Omental fat pad (tissue), 4 donors: ENCODE data around the gene DNAJC2. TPM values are rescaled to one million over a fixed set of nuclear protein-coding genes. Genes with fewer than 3 reads are reported as not detected.

Source experiments
- ATAC-seq: fragments of 150-250 bp; one replicate; pipeline ENCODE4 v1.9.1; 2016; ENCODE audit warnings: mild to moderate bottlenecking, moderate library complexity; ENCODE audit not compliant: low FRiP score
- DNase-seq: peaks from one replicate; pipeline ENCODE4 v3.0.0-alpha.2; 2019; ENCODE audit warnings: low spot score
- total RNA-seq, 4 donors: library from RNA; depleted of rRNA; stranded (reverse); fragments of >200 nt; gene quantifications; one replicate each; pipeline ENCODE4 v1.1.0, GENCODE V29; 2016
- TF ChIP-seq, protein P1 (sequence below), 3 donors: fragments of 450-650 bp; IDR thresholded peaks; one replicate each; pipeline ENCODE4 v1.5.1; 2016 to 2017; ENCODE audit warnings: antibody characterized with exemption in 3 of 3, mild to moderate bottlenecking in 3 of 3, moderate library complexity in 2 of 3

Gene DNAJC2
- total RNA-seq, 4 donors from 2014 or later = 15.6 to 54.3 (median 21.2) TPM

DNA sequence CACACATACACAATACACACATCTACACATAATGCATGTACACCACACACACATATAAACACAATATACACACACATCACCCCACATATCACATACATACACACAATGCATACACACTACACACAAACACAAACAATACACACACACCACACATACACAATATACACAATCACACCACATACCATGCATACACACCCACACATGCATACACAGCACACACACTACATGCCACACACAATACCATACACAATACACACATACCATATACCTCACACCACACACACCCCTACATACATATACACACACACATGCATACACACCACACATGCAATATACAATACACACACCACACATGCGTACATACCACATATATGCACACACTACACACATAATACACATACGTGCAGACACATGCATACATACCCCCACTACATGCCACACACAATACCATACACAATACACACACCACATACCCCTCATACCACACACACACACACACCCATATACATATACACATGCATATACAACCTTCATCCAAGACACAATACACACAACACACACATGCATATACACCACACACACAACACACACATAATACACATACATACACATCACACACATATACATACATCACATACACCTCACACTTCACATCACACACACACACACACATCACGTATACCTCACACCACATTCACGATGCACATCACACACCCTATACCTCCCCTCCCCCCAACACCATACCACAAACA is 36.9 kb upstream of the DNAJC2 start:
- DNase-seq (no peak), ATAC-seq (no peak)
- TF ChIP-seq, protein P1, sequence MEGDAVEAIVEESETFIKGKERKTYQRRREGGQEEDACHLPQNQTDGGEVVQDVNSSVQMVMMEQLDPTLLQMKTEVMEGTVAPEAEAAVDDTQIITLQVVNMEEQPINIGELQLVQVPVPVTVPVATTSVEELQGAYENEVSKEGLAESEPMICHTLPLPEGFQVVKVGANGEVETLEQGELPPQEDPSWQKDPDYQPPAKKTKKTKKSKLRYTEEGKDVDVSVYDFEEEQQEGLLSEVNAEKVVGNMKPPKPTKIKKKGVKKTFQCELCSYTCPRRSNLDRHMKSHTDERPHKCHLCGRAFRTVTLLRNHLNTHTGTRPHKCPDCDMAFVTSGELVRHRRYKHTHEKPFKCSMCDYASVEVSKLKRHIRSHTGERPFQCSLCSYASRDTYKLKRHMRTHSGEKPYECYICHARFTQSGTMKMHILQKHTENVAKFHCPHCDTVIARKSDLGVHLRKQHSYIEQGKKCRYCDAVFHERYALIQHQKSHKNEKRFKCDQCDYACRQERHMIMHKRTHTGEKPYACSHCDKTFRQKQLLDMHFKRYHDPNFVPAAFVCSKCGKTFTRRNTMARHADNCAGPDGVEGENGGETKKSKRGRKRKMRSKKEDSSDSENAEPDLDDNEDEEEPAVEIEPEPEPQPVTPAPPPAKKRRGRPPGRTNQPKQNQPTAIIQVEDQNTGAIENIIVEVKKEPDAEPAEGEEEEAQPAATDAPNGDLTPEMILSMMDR (IDR thresholded peaks at IDR 0.05) = no peak

DNA sequence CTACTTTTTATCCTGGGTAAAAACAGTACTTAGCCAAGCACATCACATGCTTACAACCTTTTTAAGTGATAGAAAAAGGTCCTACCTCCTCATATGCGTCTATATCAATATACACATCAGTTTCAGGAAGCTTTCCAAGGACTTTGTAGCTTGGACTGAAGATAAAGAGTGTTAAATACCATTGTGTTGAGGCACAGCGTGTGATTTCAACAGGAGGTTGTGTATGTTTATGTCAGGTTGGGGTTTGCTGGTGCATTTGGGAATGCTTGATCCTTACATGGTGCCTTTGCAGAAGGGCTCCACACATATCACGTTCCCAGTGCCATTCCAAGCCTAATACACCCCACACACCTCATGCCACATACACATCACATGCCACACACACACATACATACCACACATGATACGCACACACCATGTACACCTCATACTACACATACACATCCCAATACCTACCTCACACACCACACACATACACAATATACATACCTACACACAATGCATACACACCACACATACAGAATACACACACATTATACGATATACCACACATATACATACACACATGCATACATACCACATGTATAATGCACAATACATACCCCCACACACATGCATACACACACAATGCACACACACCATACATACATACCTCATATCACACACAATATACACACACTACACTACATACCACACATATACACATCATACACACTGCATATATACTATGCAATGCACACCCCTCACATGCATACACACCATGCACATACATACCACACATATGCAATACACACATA is 36.0 kb upstream of the DNAJC2 start:
- TF ChIP-seq, protein P1 (IDR thresholded peaks at IDR 0.05) = no peak
- ATAC-seq (no peak), DNase-seq (no peak)

DNA sequence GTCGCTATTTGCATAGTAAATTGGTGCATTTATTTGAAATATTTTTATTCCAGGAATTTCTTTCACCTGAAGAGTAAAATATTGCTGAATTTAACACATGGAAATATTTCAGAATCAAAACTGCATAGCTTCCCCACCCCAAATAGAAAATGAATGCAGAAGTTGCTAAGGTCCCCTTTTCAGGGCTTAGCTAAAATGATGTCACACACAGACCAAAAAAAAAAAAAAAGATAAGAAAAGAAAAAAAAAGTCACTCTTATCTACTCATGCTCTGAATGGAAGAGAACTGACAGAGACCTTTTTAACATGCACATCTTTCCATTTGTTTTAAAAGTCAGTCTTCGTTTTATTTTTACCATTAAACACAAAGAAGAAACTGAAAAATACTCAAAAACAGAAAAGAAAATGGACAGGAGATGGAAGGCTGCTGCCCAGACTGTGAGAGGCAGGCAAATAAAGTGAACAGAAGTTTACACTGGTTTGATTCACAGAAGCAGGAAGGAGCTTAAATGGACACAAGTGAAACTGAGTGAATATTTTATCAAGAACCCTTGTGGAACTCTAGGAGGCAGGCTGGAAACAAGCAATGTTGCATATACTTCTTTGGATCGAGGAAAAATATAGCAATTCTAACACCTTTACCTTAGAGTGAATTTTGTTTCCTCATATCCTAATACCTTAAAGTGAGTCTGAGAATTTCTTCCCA is 34.9 kb upstream of the DNAJC2 start:
- TF ChIP-seq, protein P1 (IDR thresholded peaks at IDR 0.05) = no peak
- ATAC-seq = no peak
- no peak for DNase-seq

DNA sequence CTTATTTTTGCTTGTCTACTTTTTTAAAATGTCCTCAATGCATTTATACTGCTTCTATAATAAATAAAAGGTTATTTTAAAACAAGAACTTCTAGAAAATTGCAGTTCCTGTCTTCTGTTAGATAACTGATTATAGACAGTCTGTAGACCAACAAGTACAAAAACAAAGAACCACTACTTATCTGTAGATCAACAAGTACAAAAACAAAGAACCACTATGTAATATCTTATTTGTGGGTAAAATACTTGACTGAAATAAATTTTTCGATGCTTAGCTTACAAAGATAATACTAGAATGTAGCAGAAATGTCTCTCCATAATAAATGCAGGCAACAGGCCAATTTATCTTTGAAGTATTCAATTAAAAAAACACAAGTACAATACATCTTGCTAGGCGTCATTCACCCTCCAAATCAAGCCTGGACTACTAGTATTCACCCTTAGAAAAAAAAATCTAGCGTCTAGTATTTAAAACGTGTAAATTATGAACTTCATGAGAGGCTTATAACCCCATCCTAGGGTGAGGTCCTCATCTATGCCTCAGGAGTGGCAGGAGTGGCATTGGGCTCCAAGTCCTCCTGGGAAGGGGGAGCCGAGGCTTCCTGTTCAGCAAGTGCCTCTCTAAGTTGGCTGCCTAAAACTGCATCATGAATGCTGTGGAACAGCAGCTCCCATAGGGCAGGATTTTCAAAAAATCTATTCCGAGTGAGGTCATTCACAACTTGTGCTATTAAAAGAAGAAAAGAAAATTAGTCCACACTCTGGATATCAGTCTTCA is 29.5 kb upstream of the DNAJC2 start:
- TF ChIP-seq, protein P1 (IDR thresholded peaks at IDR 0.05) = no peak
- ATAC-seq (no peak), DNase-seq (no peak)

DNA sequence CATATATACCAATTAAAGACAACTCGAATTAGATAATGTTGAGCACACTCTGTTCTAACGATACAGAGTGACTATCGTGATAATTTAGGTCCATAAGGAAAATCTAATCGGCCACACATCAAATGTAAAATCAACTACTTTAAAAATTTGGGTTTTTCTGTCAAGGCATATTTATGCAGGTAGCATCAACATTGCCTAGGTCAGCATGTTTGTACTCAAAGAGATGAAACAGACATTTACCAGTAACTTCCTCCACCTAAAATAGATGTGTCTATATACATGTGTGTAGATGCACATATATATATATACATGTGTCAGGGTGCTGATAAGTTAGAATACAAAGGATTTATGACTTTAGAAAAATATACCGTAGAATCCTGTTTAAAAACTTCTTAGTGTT is 24.9 kb upstream of the DNAJC2 start:
- DNase-seq (no peak), ATAC-seq (no peak)
- TF ChIP-seq, protein P1 (IDR thresholded peaks at IDR 0.05) = no peak

DNA sequence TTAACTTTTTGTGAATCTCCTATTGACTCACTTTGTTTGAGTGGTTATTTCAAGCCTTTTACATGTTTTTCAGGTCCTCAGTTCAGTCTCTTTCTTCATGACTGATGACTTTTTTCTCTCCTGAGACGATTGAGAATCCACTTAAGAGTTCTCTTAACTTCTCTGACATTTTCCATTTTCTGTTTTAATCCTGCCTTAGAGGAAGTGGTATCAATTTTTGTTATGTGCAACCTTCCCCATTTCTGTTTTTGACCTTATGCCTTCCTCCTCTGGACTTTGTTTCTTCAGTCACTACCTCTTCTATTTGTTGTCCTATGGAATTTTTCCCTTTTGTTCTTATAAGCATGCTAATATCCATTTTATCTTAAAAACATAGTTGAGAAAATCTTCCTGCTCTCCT is 5.2 kb upstream of the DNAJC2 start:
- ATAC-seq (no peak), DNase-seq (no peak)
- TF ChIP-seq, protein P1 (IDR thresholded peaks at IDR 0.05) = no peak
